WTC11 (cell line): ENCODE measurements around the gene ARID4B. TPM values are rescaled to one million over a fixed set of nuclear protein-coding genes. Genes with fewer than 3 reads are reported as not detected.

Experiments used
- ATAC-seq: fragments of 200-7000 bp; cut with Tn5 transposase; 2 replicates; pipeline ENCODE4 v1.10.0; 2021; ENCODE audit warnings: mild to moderate bottlenecking, moderate library complexity
- CTCF ChIA-PET: fragments of 300-600 bp; sonication (Branson Sonifier 250); formaldehyde crosslinking; loops from one replicate; lab custom pipeline; 2021; ENCODE audit warnings: antibody characterized with exemption; lab: Charles Lee
- POLR2A ChIA-PET: fragments of 350-600 bp; sonication (Branson Sonifier 250); formaldehyde crosslinking; loops from one replicate; lab custom pipeline; 2021; ENCODE audit warnings: antibody characterized with exemption; lab: Charles Lee
- DNase-seq: peaks from one replicate; pipeline ENCODE4 v3.0.0; 2021; ENCODE audit warnings: low spot score
- H3K27ac Mint-ChIP-seq: 2 replicates; pipeline ENCODE4 v1.8.0; 2021; ENCODE audit warnings: mixed read lengths
- H3K27me3 Mint-ChIP-seq: 2 replicates; pipeline ENCODE4 v1.8.0; 2021; ENCODE audit warnings: low read depth, mild to moderate bottlenecking, moderate library complexity, mixed read lengths
- H3K36me3 Mint-ChIP-seq: 2 replicates; pipeline ENCODE4 v1.8.0; 2021; ENCODE audit warnings: mixed read lengths
- H3K4me1 Mint-ChIP-seq: 2 replicates; pipeline ENCODE4 v1.8.0; 2022; ENCODE audit warnings: mixed read lengths
- H3K4me3 Mint-ChIP-seq: 2 replicates; pipeline ENCODE4 v1.8.0; 2021; ENCODE audit warnings: mild to moderate bottlenecking, moderate library complexity, mixed read lengths
- H3K9me3 Mint-ChIP-seq: 2 replicates; pipeline ENCODE4 v1.8.0; 2021; ENCODE audit warnings: mixed read lengths
- AFF4 ChIP-seq: sonication (generic); formaldehyde crosslinking; IDR thresholded peaks from 2 replicates; pipeline ENCODE4 v1.8.1; 2023; ENCODE audit warnings: mild to moderate bottlenecking, missing genetic modification reagents, borderline replicate concordance
- ATF2 ChIP-seq: sonication (generic); formaldehyde crosslinking; IDR thresholded peaks from 2 replicates; pipeline ENCODE4 v1.8.1; 2022; ENCODE audit warnings: low read depth, missing genetic modification reagents, borderline replicate concordance
- ATF6 ChIP-seq: sonication (generic); formaldehyde crosslinking; IDR thresholded peaks from 2 replicates; pipeline ENCODE4 v1.8.1; 2023; ENCODE audit warnings: mild to moderate bottlenecking, missing genetic modification reagents
- CTCF ChIP-seq: fragments of 200-600 bp; IDR thresholded peaks from 2 replicates; pipeline ENCODE4 v1.8.0; 2022; ENCODE audit warnings: antibody characterized with exemption
- E2F4 ChIP-seq: sonication (generic); formaldehyde crosslinking; IDR thresholded peaks from 2 replicates; pipeline ENCODE4 v1.8.1; 2022; ENCODE audit warnings: low read depth, mild to moderate bottlenecking, moderate library complexity, missing genetic modification reagents, borderline replicate concordance
- ERG ChIP-seq: fragments of 250-450 bp; sonication (Bioruptor Pico); IDR thresholded peaks from 2 replicates; pipeline ENCODE4 v1.8.0; 2021; ENCODE audit warnings: mild to moderate bottlenecking
- FOXP1 ChIP-seq: sonication (generic); formaldehyde crosslinking; IDR thresholded peaks from 2 replicates; pipeline ENCODE4 v1.8.0; 2022; ENCODE audit warnings: missing genetic modification reagents, mild to moderate bottlenecking, moderate library complexity, borderline replicate concordance
- HMGA2 ChIP-seq: fragments of 250-450 bp; sonication (Bioruptor Pico); IDR thresholded peaks from 2 replicates; pipeline ENCODE4 v1.4.0; 2021; ENCODE audit warnings: mild to moderate bottlenecking, moderate library complexity
- KAT7 ChIP-seq: sonication (generic); formaldehyde crosslinking; IDR thresholded peaks from 2 replicates; pipeline ENCODE4 v1.8.1; 2023; ENCODE audit warnings: missing genetic modification reagents, mild to moderate bottlenecking, borderline replicate concordance
- NFYB ChIP-seq: sonication (generic); formaldehyde crosslinking; conservative IDR thresholded peaks from 2 replicates; pipeline ENCODE4 v1.8.0; 2022; ENCODE audit warnings: low read depth, missing genetic modification reagents
- NR1H2 ChIP-seq: sonication (generic); formaldehyde crosslinking; IDR thresholded peaks from 2 replicates; pipeline ENCODE4 v1.9.0; 2021; ENCODE audit warnings: mild to moderate bottlenecking, moderate library complexity, missing genetic modification reagents
- SMAD4 ChIP-seq: sonication (generic); formaldehyde crosslinking; IDR thresholded peaks from 2 replicates; pipeline ENCODE4 v1.8.0; 2022; ENCODE audit warnings: mild to moderate bottlenecking, missing genetic modification reagents
- ZBTB21 ChIP-seq: sonication (generic); formaldehyde crosslinking; IDR thresholded peaks from 2 replicates; pipeline ENCODE4 v1.8.1; 2023; ENCODE audit warnings: mild to moderate bottlenecking, missing genetic modification reagents, borderline replicate concordance
- ZNF219 ChIP-seq: sonication (generic); formaldehyde crosslinking; IDR thresholded peaks from 2 replicates; pipeline ENCODE4 v1.8.0; 2023; ENCODE audit warnings: missing genetic modification reagents, mild to moderate bottlenecking, borderline replicate concordance
- ZNF416 ChIP-seq: fragments of 250-450 bp; sonication (Bioruptor Pico); IDR thresholded peaks from 2 replicates; pipeline ENCODE4 v1.9.0; 2021; ENCODE audit warnings: mild to moderate bottlenecking, inconsistent platforms
- ZNF512 ChIP-seq: sonication (generic); formaldehyde crosslinking; IDR thresholded peaks from 2 replicates; pipeline ENCODE4 v1.8.1; 2022; ENCODE audit warnings: missing genetic modification reagents, borderline replicate concordance
- ZSCAN18 ChIP-seq: fragments of 250-450 bp; sonication (Bioruptor Pico); IDR thresholded peaks from 2 replicates; pipeline ENCODE4 v2.1.2; 2022; ENCODE audit warnings: mild to moderate bottlenecking, moderate library complexity
- total RNA-seq: library from RNA; stranded (reverse); gene quantifications from 3 replicates; pipeline ENCODE4 v1.2.3, GENCODE V29; 2021

Gene ARID4B
- total RNA-seq, 1 experiment from 2014 or later, result 35.7 TPM

GRCh38 chr1:235127732-235128455 is 200.1 kb downstream of the ARID4B start (continued):
- no peak for TF ChIP-seq ATF2 (CRISPR knock-in tag)

GRCh38 chr1:235127203-235127602 is 200.8 kb downstream of the ARID4B start:
- DNase-seq (no peak), ATAC-seq (no peak)
- H3K27me3 Mint-ChIP-seq, result no peaks in the 10 kb centered on the region
- no peaks in the 10 kb centered on the region for H3K9me3 Mint-ChIP-seq
- ChIA-PET CTCF (interaction anchor here (0.6 kb wide), 1 partner anchor 43 kb away, joined by 6 read pairs; no protein-coding TSS in a partner anchor), POLR2A (interaction anchor here (1.4 kb wide), 1 partner anchor 33 kb away, joined by 4 read pairs; the partner anchor contains the start of gene RBM34)
- peaks cover 44% of the 10 kb centered on the region for H3K4me1 Mint-ChIP-seq
- peak overlapping the region; percentile 99 for H3K4me3 Mint-ChIP-seq
- H3K36me3 Mint-ChIP-seq, result peaks cover 46% of the 10 kb centered on the region
- H3K27ac Mint-ChIP-seq, result peak overlapping the region; percentile 98; the same call in 1 of the 2 replicates
- TF ChIP-seq ATF6 (CRISPR knock-in tag) (no peak), ATF2 (CRISPR knock-in tag) (no peak), HMGA2 (no peak), ZNF512 (no peak), AFF4 (CRISPR knock-in tag) (no peak), ZNF416 (CRISPR knock-in tag) (no peak), ZNF219 (CRISPR knock-in tag) (no peak), ZSCAN18 (CRISPR knock-in tag) (no peak), KAT7 (CRISPR knock-in tag) (no peak), SMAD4 (CRISPR knock-in tag) (no peak), NFYB (CRISPR knock-in tag) (no peak), NR1H2 (CRISPR knock-in tag) (no peak), E2F4 (no peak), ERG (CRISPR knock-in tag) (no peak), ZBTB21 (CRISPR knock-in tag) (no peak), FOXP1 (no peak), CTCF (no peak)
